Neuron (in vitro differentiated cells): ENCODE measurements around the gene SLAMF8.

ENCODE experiments used
- H2AFZ ChIP-seq: one replicate; pipeline ENCODE4 v1.6.1; 2013; ENCODE audit warnings: low read depth, mild to moderate bottlenecking, inconsistent platforms, low read length, moderate library complexity
- H3K27me3 ChIP-seq: one replicate; pipeline ENCODE4 v1.6.1; 2013; ENCODE audit warnings: low read length; ENCODE audit not compliant: insufficient read depth
- H3K36me3 ChIP-seq: one replicate; pipeline ENCODE4 v1.6.1; 2013; ENCODE audit warnings: low read length; ENCODE audit not compliant: insufficient read depth
- H3K4me1 ChIP-seq: one replicate; pipeline ENCODE4 v1.6.1; 2013; ENCODE audit warnings: low read length; ENCODE audit not compliant: insufficient read depth
- H3K4me3 ChIP-seq: 2 replicates; pipeline ENCODE4 v1.5.1; 2013; ENCODE audit warnings: mild to moderate bottlenecking, low read length, moderate library complexity
- H3K9me3 ChIP-seq: one replicate; pipeline ENCODE4 v1.6.1; 2013; ENCODE audit warnings: low read length

SLAMF8 gene

GRCh38 chr1:159799446-159799985, 27.2 kb upstream of the SLAMF8 start:
- H3K36me3 ChIP-seq: no peaks in the 10 kb centered on the region
- H3K4me1 ChIP-seq: no peaks in the 10 kb centered on the region
- H3K27me3 ChIP-seq: peaks cover 28% of the 10 kb centered on the region
- no peak overlapping the region for H3K4me3 ChIP-seq
- H2AFZ ChIP-seq: no peak overlapping the region
- no peaks in the 10 kb centered on the region for H3K9me3 ChIP-seq

- no peaks in the 10 kb centered on the region for H3K36me3 ChIP-seq
- H3K4me1 ChIP-seq: no peaks in the 10 kb centered on the region
- no peak overlapping the region for H2AFZ ChIP-seq
- peaks cover 28% of the 10 kb centered on the region for H3K27me3 ChIP-seq
- no peak overlapping the region for H3K4me3 ChIP-seq
- no peaks in the 10 kb centered on the region for H3K9me3 ChIP-seq
Observed at GRCh38 chr1:159800177-159800930, 26.3 kb upstream of the SLAMF8 start.

GRCh38 chr1:159802111-159802510, 24.6 kb upstream of the SLAMF8 start, which contains the start of gene FCRL6:
Gene FCRL6, plus strand, starts transcription at chr1:159802360. Its CDS starts 65 bp downstream, at chr1:159802425.
- Histone ChIP-seq H3K4me1 (no peaks in the 10 kb centered on the region), H3K9me3 (no peaks in the 10 kb centered on the region), H3K27me3 (peaks cover 18% of the 10 kb centered on the region), H3K4me3 (no peak within 1 kb of the TSS), H2AFZ (no peak within 1 kb of the TSS), H3K36me3 (no peaks in the 10 kb centered on the region)

- H3K36me3 ChIP-seq: no peaks in the 10 kb centered on the region
- no peak overlapping the region for H3K4me3 ChIP-seq
- H2AFZ ChIP-seq: no peak overlapping the region
- H3K27me3 ChIP-seq: peaks cover 14% of the 10 kb centered on the region
- H3K9me3 ChIP-seq: no peaks in the 10 kb centered on the region
- no peaks in the 10 kb centered on the region for H3K4me1 ChIP-seq
Observed at GRCh38 chr1:159803956-159804689, 22.6 kb upstream of the SLAMF8 start.

DNA sequence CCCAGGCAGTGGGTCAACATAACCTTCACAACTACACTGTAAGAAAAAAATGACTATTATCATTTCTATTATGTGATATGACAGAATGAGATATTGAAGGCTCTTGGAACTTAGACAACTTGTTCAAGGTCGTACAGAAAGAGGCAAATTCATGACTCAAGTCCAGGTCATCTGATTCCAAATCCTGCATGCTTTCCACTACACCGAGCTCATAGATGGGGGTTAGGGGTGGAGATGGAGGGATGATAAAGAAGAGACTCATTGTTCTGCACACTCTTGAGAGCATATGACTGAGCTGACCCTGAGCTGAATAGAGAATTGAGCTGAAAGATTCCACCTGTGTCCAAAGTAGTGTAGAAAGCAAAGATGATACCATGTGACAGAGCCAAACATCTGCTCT, 21.7 kb upstream of the SLAMF8 start:
- Histone ChIP-seq H2AFZ (no peak overlapping the region), H3K4me3 (no peak overlapping the region), H3K27me3 (peaks cover 17% of the 10 kb centered on the region), H3K36me3 (no peaks in the 10 kb centered on the region), H3K4me1 (no peaks in the 10 kb centered on the region), H3K9me3 (no peaks in the 10 kb centered on the region)

- Histone ChIP-seq H3K36me3 (no peaks in the 10 kb centered on the region), H3K4me1 (no peaks in the 10 kb centered on the region), H3K4me3 (no peak overlapping the region), H3K9me3 (no peaks in the 10 kb centered on the region), H3K27me3 (peaks cover 11% of the 10 kb centered on the region), H2AFZ (no peak overlapping the region)
Observed at GRCh38 chr1:159815926-159816325, 10.7 kb upstream of the SLAMF8 start.

- H3K4me3 ChIP-seq: no peak overlapping the region
Observed at GRCh38 chr1:159817276-159818041, 9.2 kb upstream of the SLAMF8 start.

GRCh38 chr1:159821171-159821867, 5.4 kb upstream of the SLAMF8 start:
- Histone ChIP-seq H3K4me1 (no peaks in the 10 kb centered on the region), H3K4me3 (no peak overlapping the region), H3K9me3 (no peaks in the 10 kb centered on the region), H2AFZ (no peak overlapping the region), H3K36me3 (no peaks in the 10 kb centered on the region), H3K27me3 (peaks cover 12% of the 10 kb centered on the region)

More at GRCh38 chr1:159817276-159818041, 9.2 kb upstream of the SLAMF8 start:
- Histone ChIP-seq H3K27me3 (peaks cover 6% of the 10 kb centered on the region), H3K4me1 (no peaks in the 10 kb centered on the region), H3K9me3 (no peaks in the 10 kb centered on the region), H2AFZ (no peak overlapping the region), H3K36me3 (no peaks in the 10 kb centered on the region)

GRCh38 chr1:159823406-159823805, 3.3 kb upstream of the SLAMF8 start:
- Histone ChIP-seq H3K9me3 (no peaks in the 10 kb centered on the region), H3K36me3 (no peaks in the 10 kb centered on the region), H3K27me3 (peaks cover 28% of the 10 kb centered on the region), H2AFZ (no peak overlapping the region), H3K4me1 (no peaks in the 10 kb centered on the region), H3K4me3 (no peak overlapping the region)

- H3K4me1 ChIP-seq: no peaks in the 10 kb centered on the region
- no peak overlapping the region for H3K4me3 ChIP-seq
- peaks cover 46% of the 10 kb centered on the region for H3K27me3 ChIP-seq
- no peaks in the 10 kb centered on the region for H3K36me3 ChIP-seq
- H3K9me3 ChIP-seq: no peaks in the 10 kb centered on the region
- no peak overlapping the region for H2AFZ ChIP-seq
Observed at GRCh38 chr1:159825564-159825963, 1.1 kb upstream of the SLAMF8 start.

DNA sequence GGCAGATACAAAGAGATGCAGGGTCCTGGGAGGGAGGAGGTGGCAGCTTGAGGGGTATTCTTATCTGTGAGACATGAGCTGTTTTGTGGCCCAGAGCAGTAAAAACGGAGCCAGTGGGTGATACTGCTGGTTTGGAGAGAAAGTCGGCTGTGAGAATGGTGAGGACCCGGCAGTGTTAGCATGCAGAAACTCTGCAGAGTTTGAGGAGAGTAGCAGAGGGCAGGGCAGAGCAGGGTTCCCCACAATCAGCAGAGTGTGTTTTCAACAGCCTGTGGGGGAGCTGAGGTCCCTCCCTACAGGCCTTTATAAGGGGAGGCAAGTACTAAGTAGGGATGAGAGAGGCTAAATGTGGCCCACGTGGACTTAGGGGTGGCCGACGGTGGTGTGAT, 423 bp downstream of the SLAMF8 start:
- no peaks in the 10 kb centered on the region for H3K36me3 ChIP-seq
- peaks cover 51% of the 10 kb centered on the region for H3K27me3 ChIP-seq
- H3K9me3 ChIP-seq: no peaks in the 10 kb centered on the region
- H3K4me1 ChIP-seq: no peaks in the 10 kb centered on the region
- no peak overlapping the region for H2AFZ ChIP-seq
- H3K4me3 ChIP-seq: no peak overlapping the region

DNA sequence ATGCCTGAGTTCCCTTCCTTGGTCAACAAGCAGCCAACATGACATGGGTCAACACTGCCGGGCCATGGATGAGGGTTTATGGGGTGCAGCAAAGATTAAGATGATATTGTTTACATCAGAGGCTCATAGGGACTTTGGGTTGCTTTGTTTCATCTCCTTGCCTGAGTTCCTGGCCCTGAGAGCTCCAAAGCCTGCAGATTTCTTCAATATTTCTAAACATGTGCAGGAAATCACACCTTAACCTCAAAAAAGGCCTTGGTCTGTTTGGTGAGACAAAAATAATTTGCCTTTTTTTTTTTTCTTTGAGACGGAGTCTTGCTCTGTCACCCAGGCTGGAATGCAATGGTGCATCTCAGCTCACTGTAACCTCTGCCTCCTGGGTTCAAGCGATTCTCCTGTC, 876 bp downstream of the SLAMF8 start:
- Histone ChIP-seq H3K4me3 (no peak overlapping the region), H3K27me3 (peaks cover 49% of the 10 kb centered on the region), H2AFZ (no peak overlapping the region), H3K9me3 (no peaks in the 10 kb centered on the region), H3K36me3 (no peaks in the 10 kb centered on the region), H3K4me1 (no peaks in the 10 kb centered on the region)
